Neural progenitor cell (in vitro differentiated cells): ENCODE data around the gene RAD54L2. TPM values are rescaled to one million over a fixed set of nuclear protein-coding genes. Genes with fewer than 3 reads are reported as not detected.
"Not testable (repeated sequence)": the region's sequence is repeated elsewhere in the genome, so short reads cannot be mapped to it uniquely, and the experiment has no call there.

ENCODE experiments used
- DNase-seq: peaks from one replicate; pipeline ENCODE4 v3.0.0-alpha.2; 2016; ENCODE audit warnings: low spot score
- H2AFZ ChIP-seq: fragments of 200-600 bp; sonication (generic); replicated peaks from 2 replicates; pipeline ENCODE4 v1.6.1; 2016; ENCODE audit warnings: antibody characterized with exemption
- H3F3A ChIP-seq: fragments of 200-600 bp; sonication (generic); 2 replicates; pipeline ENCODE4 v1.6.1; 2016; ENCODE audit warnings: antibody characterized with exemption, low read depth
- H3K27ac ChIP-seq: fragments of 200-600 bp; sonication (generic); 2 replicates; pipeline ENCODE4 v1.5.1; 2016; ENCODE audit warnings: mild to moderate bottlenecking
- H3K27me3 ChIP-seq: fragments of 200-600 bp; sonication (generic); 2 replicates; pipeline ENCODE4 v1.6.1; 2016; ENCODE audit warnings: mild to moderate bottlenecking, moderate library complexity
- H3K36me3 ChIP-seq: fragments of 200-600 bp; sonication (generic); 2 replicates; pipeline ENCODE4 v1.5.1; 2016
- H3K4me1 ChIP-seq: fragments of 200-600 bp; sonication (generic); 2 replicates; pipeline ENCODE4 v1.6.1; 2016; ENCODE audit warnings: mixed run types
- H3K4me2 ChIP-seq: fragments of 200-600 bp; sonication (generic); 2 replicates; pipeline ENCODE4 v1.6.1; 2016
- H3K4me3 ChIP-seq: fragments of 200-600 bp; sonication (generic); 2 replicates; pipeline ENCODE4 v1.5.1; 2016
- H3K79me2 ChIP-seq: fragments of 200-600 bp; sonication (generic); 2 replicates; pipeline ENCODE4 v1.6.1; 2016; ENCODE audit warnings: low read depth
- H3K9ac ChIP-seq: fragments of 200-600 bp; sonication (generic); 2 replicates; pipeline ENCODE4 v1.6.1; 2016
- H3K9me3 ChIP-seq: fragments of 200-600 bp; sonication (generic); 2 replicates; pipeline ENCODE4 v1.5.1; 2016; ENCODE audit warnings: low read depth
- H4K20me1 ChIP-seq: fragments of 200-600 bp; sonication (generic); 2 replicates; pipeline ENCODE4 v1.6.1; 2016; ENCODE audit warnings: low read depth
- H3K27ac Mint-ChIP-seq: 3 replicates; pipeline ENCODE4 v1.8.0; 2021; ENCODE audit warnings: mixed read lengths
- H3K27me3 Mint-ChIP-seq: 2 replicates; pipeline ENCODE4 v1.8.0; 2022; ENCODE audit warnings: low read depth, mild to moderate bottlenecking, inconsistent platforms, moderate library complexity, mixed read lengths; ENCODE audit not compliant: insufficient read depth
- H3K36me3 Mint-ChIP-seq: 3 replicates; pipeline ENCODE4 v1.8.0; 2021; ENCODE audit warnings: mixed read lengths
- H3K4me1 Mint-ChIP-seq: 3 replicates; pipeline ENCODE4 v1.8.0; 2021; ENCODE audit warnings: mixed read lengths
- H3K4me3 Mint-ChIP-seq: 3 replicates; pipeline ENCODE4 v1.8.0; 2021; ENCODE audit warnings: mild to moderate bottlenecking, moderate library complexity, mixed read lengths
- H3K9me3 Mint-ChIP-seq: 3 replicates; pipeline ENCODE4 v1.8.0; 2020; ENCODE audit warnings: mixed read lengths
- CTCF ChIP-seq: fragments of 200-600 bp; sonication (generic); IDR thresholded peaks from 2 replicates; pipeline ENCODE4 v1.5.1; 2017; ENCODE audit warnings: antibody characterized with exemption, mild to moderate bottlenecking
- EZH2 ChIP-seq: fragments of 200-600 bp; sonication (generic); IDR thresholded peaks from 2 replicates; pipeline ENCODE4 v1.6.1; 2017; ENCODE audit warnings: antibody characterized with exemption, mild to moderate bottlenecking, moderate library complexity
- EZH2phosphoT487 ChIP-seq: fragments of 200-600 bp; sonication (generic); IDR thresholded peaks from 2 replicates; pipeline ENCODE4 v1.6.1; 2017; ENCODE audit warnings: antibody characterized with exemption
- total RNA-seq: library from RNA; depleted of rRNA; stranded (reverse); fragments of >200 nt; gene quantifications from 2 replicates; pipeline ENCODE4 v1.2.3, GENCODE V29; 2015; ENCODE audit warnings: low replicate concordance

The RAD54L2 gene
- total RNA-seq, 1 donor from 2014 or later: 30.5 TPM

GRCh38 chr3:51530485-51530884 lies 8.0 kb upstream of the RAD54L2 start:
- no peak overlapping the region for H3K9ac ChIP-seq
- H3K36me3 ChIP-seq: no peaks in the 10 kb centered on the region
- TF ChIP-seq EZH2phosphoT487 (no peak), EZH2 (no peak), CTCF (no peak)
- peaks cover 4% of the 10 kb centered on the region for H3K27me3 Mint-ChIP-seq
- H3K27ac Mint-ChIP-seq: no peak overlapping the region
- H3K9me3 Mint-ChIP-seq: no peaks in the 10 kb centered on the region
- H3K4me3 Mint-ChIP-seq: no peak overlapping the region
- no peak overlapping the region for H2AFZ ChIP-seq
- no peaks in the 10 kb centered on the region for H3K27me3 ChIP-seq
- no peaks in the 10 kb centered on the region for H4K20me1 ChIP-seq
- no peak overlapping the region for H3K4me3 ChIP-seq
- no peaks in the 10 kb centered on the region for H3F3A ChIP-seq
- no peak for DNase-seq
- H3K4me1 ChIP-seq: no peaks in the 10 kb centered on the region
- no peak overlapping the region for H3K27ac ChIP-seq
- no peaks in the 10 kb centered on the region for H3K36me3 Mint-ChIP-seq
- no peak overlapping the region for H3K4me2 ChIP-seq
- no peaks in the 10 kb centered on the region for H3K79me2 ChIP-seq
- H3K9me3 ChIP-seq: no peaks in the 10 kb centered on the region
- H3K4me1 Mint-ChIP-seq: no peaks in the 10 kb centered on the region

DNA sequence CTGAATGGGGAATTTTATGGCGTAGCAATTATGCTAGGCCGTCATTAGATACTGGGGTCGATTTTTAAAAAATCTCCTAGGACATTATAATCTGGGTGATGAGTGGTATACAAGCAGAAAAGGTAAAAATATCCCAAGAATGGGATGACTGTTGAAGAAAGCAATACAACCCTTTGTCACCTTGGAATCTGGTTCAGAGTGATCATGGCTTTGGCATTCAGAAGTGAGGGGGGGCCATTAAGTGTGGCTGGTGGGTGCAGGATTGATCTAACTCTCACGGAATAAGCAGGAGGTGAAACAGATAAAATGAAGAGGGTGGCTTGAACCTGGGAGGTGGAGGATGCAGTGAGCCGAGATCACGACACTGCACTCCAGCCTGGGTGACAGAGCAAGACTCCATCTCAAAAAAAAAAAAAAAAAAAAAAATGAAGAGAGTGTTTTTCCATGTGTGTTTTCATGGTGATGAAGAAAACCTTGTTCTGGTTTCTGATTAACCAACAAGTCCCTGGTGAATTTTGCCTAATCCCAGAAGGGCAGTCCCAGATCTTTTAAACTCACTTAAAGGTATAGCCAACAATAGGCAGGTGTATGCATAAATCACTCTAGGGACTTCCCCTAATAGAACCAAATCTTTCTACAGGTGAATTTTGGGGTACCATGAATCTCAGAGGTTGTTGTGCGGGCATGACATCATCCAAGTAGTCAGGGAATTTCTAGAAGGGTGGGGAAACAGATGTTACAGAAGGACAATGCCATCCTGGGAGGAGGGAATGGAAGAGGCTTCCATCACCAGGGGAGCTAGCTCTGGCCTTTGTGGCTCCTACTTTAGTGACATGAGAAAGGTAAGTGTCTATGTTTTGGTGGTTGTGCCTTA lies 3.1 kb upstream of the RAD54L2 start:
- H3K27me3 ChIP-seq: no peaks in the 10 kb centered on the region
- no peaks in the 10 kb centered on the region for H3K36me3 ChIP-seq
- H3K9ac ChIP-seq: no peak overlapping the region
- H3K4me1 ChIP-seq: peaks cover 10% of the 10 kb centered on the region
- peaks cover 9% of the 10 kb centered on the region for H4K20me1 ChIP-seq
- no peak overlapping the region for H3K4me2 ChIP-seq
- H3K4me3 Mint-ChIP-seq: peak overlapping the region; percentile 22
- peak overlapping the region; percentile 25 for H3K27ac Mint-ChIP-seq
- no peaks in the 10 kb centered on the region for H3K9me3 ChIP-seq
- H3K4me3 ChIP-seq: no peak overlapping the region
- no peak overlapping the region for H3K27ac ChIP-seq
- peaks cover 14% of the 10 kb centered on the region for H3K4me1 Mint-ChIP-seq
- no peaks in the 10 kb centered on the region for H3K36me3 Mint-ChIP-seq
- no peak overlapping the region for H2AFZ ChIP-seq
- no peaks in the 10 kb centered on the region for H3K9me3 Mint-ChIP-seq
- H3F3A ChIP-seq: peaks cover 17% of the 10 kb centered on the region
- peaks cover 29% of the 10 kb centered on the region for H3K79me2 ChIP-seq
- H3K27me3 Mint-ChIP-seq: peaks cover 6% of the 10 kb centered on the region
- TF ChIP-seq CTCF (no peak), EZH2phosphoT487 (no peak), EZH2 (no peak)
- DNase-seq: no peak

- not testable (repeated sequence) for H3K27me3 Mint-ChIP-seq, H3K36me3 Mint-ChIP-seq, H3K27ac ChIP-seq, H3K36me3 ChIP-seq, DNase-seq, H3K9me3 Mint-ChIP-seq, H3K9ac ChIP-seq, H3K9me3 ChIP-seq, H3K27me3 ChIP-seq
- peak overlapping the region; percentile 92 for H3K4me3 Mint-ChIP-seq
- peaks cover 21% of the 10 kb centered on the region for H3K4me1 Mint-ChIP-seq
- Histone ChIP-seq H3K79me2 (peaks cover 51% of the 10 kb centered on the region), H3F3A (peaks cover 17% of the 10 kb centered on the region), H3K4me1 (peaks cover 14% of the 10 kb centered on the region), H4K20me1 (peaks cover 27% of the 10 kb centered on the region), H3K4me3 (peak overlapping the region; percentile 99), H3K4me2 (peak overlapping the region; percentile 89), H2AFZ (peak overlapping the region; percentile 100)
- H3K27ac Mint-ChIP-seq: peak overlapping the region; percentile 80
Observed at GRCh38 chr3:51537631-51538030, 888 bp upstream of the RAD54L2 start.

GRCh38 chr3:51538115-51538458 lies 432 bp upstream of the RAD54L2 start:
- peaks cover 4% of the 10 kb centered on the region for H3K36me3 Mint-ChIP-seq
- peaks cover 56% of the 10 kb centered on the region for H3K79me2 ChIP-seq
- no peaks in the 10 kb centered on the region for H3K27me3 ChIP-seq
- H3K36me3 ChIP-seq: no peaks in the 10 kb centered on the region
- DNase-seq: no peak
- peak overlapping the region; percentile 80 for H3K27ac Mint-ChIP-seq
- peak overlapping the region; percentile 99 for H3K4me3 ChIP-seq
- no peaks in the 10 kb centered on the region for H3K9me3 Mint-ChIP-seq
- peaks cover 32% of the 10 kb centered on the region for H4K20me1 ChIP-seq
- peak overlapping the region; percentile 97 for H3K27ac ChIP-seq
- H3F3A ChIP-seq: peaks cover 17% of the 10 kb centered on the region
- H3K9me3 ChIP-seq: no peaks in the 10 kb centered on the region
- H3K9ac ChIP-seq: peak overlapping the region; percentile 99
- H3K27me3 Mint-ChIP-seq: peaks cover 6% of the 10 kb centered on the region
- H3K4me1 Mint-ChIP-seq: peaks cover 21% of the 10 kb centered on the region
- peaks cover 14% of the 10 kb centered on the region for H3K4me1 ChIP-seq
- H2AFZ ChIP-seq: peak overlapping the region; percentile 100
- peak overlapping the region; percentile 89 for H3K4me2 ChIP-seq
- peak overlapping the region; percentile 92 for H3K4me3 Mint-ChIP-seq
- TF ChIP-seq EZH2phosphoT487 (no peak), EZH2 (no peak), CTCF (no peak)
